Measurements from ENCODE around the gene FNDC10.
A peak's percentile ranks its signal among the peaks of the same experiment; 100 is the strongest.

GRCh38 chr1:1615256-1616044 lies 15.5 kb upstream of the FNDC10 start, which contains the start of gene MIB2:
- TF ChIP-seq CTCF (IDR thresholded peaks at IDR 0.05) (no peak), POLR2A (IDR thresholded peaks at IDR 0.05) (peak in 2 of 4 donors; percentile 80 to 82)
